H1 (cell line): ENCODE data around the gene FAM131A. TPM values are rescaled to one million over a fixed set of nuclear protein-coding genes. Genes with fewer than 3 reads are reported as not detected.

Experiments used
- CTCF ChIA-PET: fragments of 300-600 bp; sonication (Branson Sonifier 250); formaldehyde crosslinking; loops from one replicate; lab custom pipeline; 2021; ENCODE audit not compliant: partially characterized antibody; lab: Charles Lee
- POLR2A ChIA-PET: fragments of 300-600 bp; sonication (Branson Sonifier 250); formaldehyde crosslinking; loops from one replicate; lab custom pipeline; 2021; ENCODE audit warnings: inconsistent platforms; ENCODE audit not compliant: partially characterized antibody; lab: Charles Lee
- DNase-seq, 2 experiments: peaks; one replicate each; pipeline versions ENCODE4 v3.0.0 to v3.0.0-alpha.2; 2010 to 2022; ENCODE audit warnings: low spot score in 2 of 2, low read depth in 1 of 2, mixed read lengths in 1 of 2
- FAIRE-seq: peaks from 2 replicates; lab custom pipeline; 2011; peaks lifted over from hg19 to GRCh38; lab: Jason Lieb, UNC
- H2AFZ ChIP-seq: 2 replicates; pipeline ENCODE4 v1.8.1; 2012; ENCODE audit warnings: low read length, inconsistent platforms
- H2AK5ac ChIP-seq: 2 replicates; pipeline ENCODE4 v1.6.1; 2013; ENCODE audit warnings: low read depth, low read length
- H2BK120ac ChIP-seq: replicated peaks from 2 replicates; pipeline ENCODE3; 2013; ENCODE audit warnings: low read depth, low read length, inconsistent platforms
- H2BK12ac ChIP-seq: 2 replicates; pipeline ENCODE4 v1.6.1; 2013; ENCODE audit warnings: low read depth, low read length
- H2BK15ac ChIP-seq: 2 replicates; pipeline ENCODE4 v1.6.1; 2013; ENCODE audit warnings: low read length
- H2BK20ac ChIP-seq: 2 replicates; pipeline ENCODE4 v1.6.1; 2013; ENCODE audit warnings: low read length
- H2BK5ac ChIP-seq: 2 replicates; pipeline ENCODE4 v1.6.1; 2013; ENCODE audit warnings: low read depth, low read length
- H3K14ac ChIP-seq: 2 replicates; pipeline ENCODE4 v1.6.1; 2013; ENCODE audit warnings: inconsistent platforms; ENCODE audit not compliant: insufficient read length
- H3K18ac ChIP-seq: 2 replicates; pipeline ENCODE4 v1.6.1; 2013; ENCODE audit warnings: low read length; ENCODE audit errors: extremely low read depth
- H3K23ac ChIP-seq: 2 replicates; pipeline ENCODE4 v1.6.1; 2013; ENCODE audit warnings: inconsistent platforms; ENCODE audit not compliant: insufficient read length
- H3K23me2 ChIP-seq: 2 replicates; pipeline ENCODE4 v1.6.1; 2013; ENCODE audit warnings: low read depth, low read length
- H3K27ac ChIP-seq: 2 replicates; pipeline ENCODE4 v1.6.1; 2011; ENCODE audit warnings: low read depth, low read length, inconsistent platforms
- H3K27me3 ChIP-seq, 4 experiments: replicated peaks in 1 of 4; 1 replicate in 1 of 4; 2 replicates in 3 of 4; pipeline versions ENCODE4 v1.6.1 to v1.8.1; 2011 to 2013; ENCODE audit warnings: low read length in 3 of 4, mild to moderate bottlenecking in 3 of 4, inconsistent platforms in 2 of 4, mixed read lengths in 2 of 4, moderate library complexity in 1 of 4; ENCODE audit not compliant: control insufficient read depth in 3 of 4, insufficient read depth in 3 of 4; ENCODE audit errors: extremely low read depth in 1 of 4
- H3K36me3 ChIP-seq, 4 experiments: 2 replicates each; pipeline versions ENCODE4 v1.6.1 to v1.8.1; 2011 to 2013; ENCODE audit warnings: mild to moderate bottlenecking in 4 of 4, low read length in 3 of 4, moderate library complexity in 2 of 4, control low read depth in 1 of 4, inconsistent platforms in 1 of 4; ENCODE audit not compliant: insufficient read depth in 4 of 4, control insufficient read depth in 2 of 4
- H3K4ac ChIP-seq: replicated peaks from 2 replicates; pipeline ENCODE3; 2013; ENCODE audit warnings: low read length, low read depth, mixed read lengths, inconsistent platforms; ENCODE audit not compliant: insufficient read length
- H3K4me1 ChIP-seq, 4 experiments: replicated peaks in 1 of 4; 1 replicate in 1 of 4; 2 replicates in 3 of 4; pipeline versions ENCODE4 v1.6.1 to v1.8.1; 2011 to 2013; ENCODE audit warnings: low read length in 3 of 4, inconsistent platforms in 2 of 4, mixed read lengths in 1 of 4; ENCODE audit not compliant: insufficient read depth in 4 of 4, control insufficient read depth in 3 of 4
- H3K4me2 ChIP-seq, 2 experiments: 2 replicates each; pipeline versions ENCODE4 v1.6.1 to v1.8.1; 2011 to 2013; ENCODE audit warnings: low read depth in 2 of 2, low read length in 2 of 2, control low read depth in 1 of 2, inconsistent platforms in 1 of 2, mild to moderate bottlenecking in 1 of 2; ENCODE audit not compliant: insufficient read depth in 1 of 2
- H3K4me3 ChIP-seq, 4 experiments: fragments of 200-600, 300-600 bp in 1 of 4; sonication (generic), shearing (Covaris generic), sonication (Bioruptor Twin) in 1 of 4; 2 replicates each; pipeline versions ENCODE4 v1.5.1 to v1.8.1; 2011 to 2016; ENCODE audit warnings: low read length in 4 of 4, low read depth in 3 of 4, control low read depth in 2 of 4, inconsistent platforms in 2 of 4, mild to moderate bottlenecking in 2 of 4, mixed read lengths in 1 of 4, moderate library complexity in 1 of 4; ENCODE audit not compliant: insufficient read depth in 2 of 4; ENCODE audit errors: extremely low read depth in 1 of 4
- H3K56ac ChIP-seq: replicated peaks from 2 replicates; pipeline ENCODE3; 2013; ENCODE audit warnings: low read depth, mild to moderate bottlenecking, mixed read lengths, low read length, inconsistent platforms; ENCODE audit not compliant: insufficient read length
- H3K79me1 ChIP-seq: 2 replicates; pipeline ENCODE4 v1.6.1; 2013; ENCODE audit warnings: low read depth, low read length, control low read depth
- H3K79me2 ChIP-seq, 2 experiments: 2 replicates each; pipeline versions ENCODE4 v1.6.1 to v1.8.1; 2012 to 2013; ENCODE audit warnings: low read length in 2 of 2, mild to moderate bottlenecking in 2 of 2, inconsistent platforms in 1 of 2; ENCODE audit not compliant: insufficient read depth in 2 of 2, control insufficient read depth in 1 of 2
- H3K9ac ChIP-seq, 4 experiments: replicated peaks in 1 of 4; 1 replicate in 1 of 4; 2 replicates in 3 of 4; pipeline versions ENCODE4 v1.6.1 to v1.8.1; 2011 to 2013; ENCODE audit warnings: low read depth in 3 of 4, low read length in 3 of 4, control low read depth in 2 of 4, mild to moderate bottlenecking in 2 of 4, moderate library complexity in 2 of 4, inconsistent platforms in 1 of 4; ENCODE audit errors: extremely low read depth in 1 of 4
- H3K9me3 ChIP-seq, 2 experiments: 2 replicates each; pipeline versions ENCODE4 v1.6.1 to v1.8.1; 2012 to 2013; ENCODE audit warnings: mild to moderate bottlenecking in 2 of 2, moderate library complexity in 2 of 2, control low read depth in 1 of 2, inconsistent platforms in 1 of 2, low read depth in 1 of 2, low read length in 1 of 2, mixed read lengths in 1 of 2; ENCODE audit not compliant: insufficient read depth in 2 of 2
- H4K20me1 ChIP-seq, 2 experiments: replicated peaks in 1 of 2; 2 replicates each; pipeline versions ENCODE3 to v1.8.1; 2011 to 2013; ENCODE audit warnings: inconsistent platforms in 2 of 2, low read length in 2 of 2, mild to moderate bottlenecking in 1 of 2; ENCODE audit not compliant: insufficient read depth in 2 of 2, control insufficient read depth in 1 of 2
- H4K5ac ChIP-seq: 2 replicates; pipeline ENCODE4 v1.6.1; 2013; ENCODE audit warnings: low read length, low read depth, mixed read lengths, inconsistent platforms; ENCODE audit not compliant: insufficient read length
- H4K8ac ChIP-seq: 2 replicates; pipeline ENCODE4 v1.8.0; 2013; ENCODE audit warnings: mild to moderate bottlenecking, moderate library complexity, low read length, inconsistent platforms; ENCODE audit not compliant: insufficient read depth; ENCODE audit errors: extremely low read depth
- H4K91ac ChIP-seq: replicated peaks from 2 replicates; pipeline ENCODE3; 2013; ENCODE audit warnings: low read length, mixed read lengths, inconsistent platforms; ENCODE audit not compliant: insufficient read length
- TBP ChIP-seq: IDR thresholded peaks from 2 replicates; pipeline ENCODE4 v1.6.1; 2011; ENCODE audit warnings: low read depth, low read length, improper control_type of control experiment
- WGBS, 2 experiments: shearing (Covaris generic) in 1 of 2; methylation state at CpG; one replicate each; pipeline versions ENCODE4 v1.1.6 to v1.1.7; 2013 to 2015; ENCODE audit warnings: low lambda C conversion rate in 2 of 2, mixed read lengths in 2 of 2, inconsistent platforms in 1 of 2, low coverage in 1 of 2, missing lambda C conversion rate in 1 of 2; ENCODE audit not compliant: insufficient replicate concordance in 2 of 2, insufficient coverage in 1 of 2, insufficient read length in 1 of 2; ENCODE audit errors: extremely low coverage in 1 of 2, missing lambda C conversion rate in 1 of 2; 5-methylcytosine and 5-hydroxymethylcytosine counted together
- polyA plus RNA-seq, 7 experiments: library from polyadenylated mRNA; depleted of rRNA in 3 of 7; stranded (reverse) in 5 of 7; unstranded in 2 of 7; fragments of >200 nt in 5 of 7; fragments of 200-250 nt in 2 of 7; gene quantifications; 1 replicate in 5 of 7; 2 replicates in 1 of 7; 4 replicates in 1 of 7; pipeline versions ENCODE4 v1.2.1 to v1.2.3, GENCODE V29; 2011 to 2013; ENCODE audit warnings: missing spikeins in 2 of 7, mixed read lengths in 2 of 7
- total RNA-seq: library from RNA; stranded (reverse); fragmentation: NEBNext Ultra II Directional; extraction: Animal tissue kit (Norgen Biotek cat#: 25700); gene quantifications from 2 replicates; pipeline ENCODE4 v1.2.1, GENCODE V29; 2021

FAM131A gene
- total and polyA plus RNA-seq, 2 of the 8 experiments (the other 6 are each of a cell fraction or from before 2014, with no cell fraction given), result 16.0 to 21.9 TPM

GRCh38 chr3:184341925-184342324 is 4.5 kb downstream of the FAM131A start:
- Histone ChIP-seq H2BK15ac (no peak overlapping the region), H3K36me3 (peaks cover 0 to 16% (median 1%) of the 10 kb centered on the region in 4 experiments; a peak in 5 of 8 replicates), H2AFZ (no peak overlapping the region), H3K79me1 (peaks cover 6% of the 10 kb centered on the region), H3K4me2 (no peak overlapping the region), H2BK12ac (no peak overlapping the region), H3K23ac (no peak overlapping the region), H3K9me3 (no peaks in the 10 kb centered on the region), H3K14ac (no peak overlapping the region), H2BK120ac (no peak overlapping the region), H2BK20ac (no peak overlapping the region), H3K79me2 (peaks cover 0 to 2% of the 10 kb centered on the region in 2 experiments; a peak in 1 of 4 replicates), H3K4me3 (no peak overlapping the region), H2BK5ac (no peak overlapping the region), H4K5ac (no peak overlapping the region), H3K18ac (no peak overlapping the region), H4K91ac (no peak overlapping the region), H3K56ac (no peak overlapping the region), H2AK5ac (no peak overlapping the region), H3K23me2 (peaks cover 5% of the 10 kb centered on the region; the same call in 1 of the 2 replicates), H3K4ac (no peak overlapping the region), H4K8ac (no peak overlapping the region), H3K9ac (no peak overlapping the region), H3K27me3 (no peaks in the 10 kb centered on the region), H3K4me1 (peaks cover 5 to 30% (median 20%) of the 10 kb centered on the region in 4 experiments), H4K20me1 (peaks cover 13 to 28% of the 10 kb centered on the region in 2 experiments), H3K27ac (no peak overlapping the region)
- 83% methylated on average over 7 of the region's 7 CpGs; no CpG with 5 or more reads in 1 of the 2 experiments for WGBS, 2 experiments
- CTCF ChIA-PET, result interaction anchor here (1.0 to 7.4 kb wide), 7 partner anchors 11 to 201 kb away, joined by 3 to 49 read pairs (median 4); no protein-coding TSS in a partner anchor
- TF ChIP-seq TBP, result no peak
- POLR2A ChIA-PET, result interaction anchor here (0.5 to 2.1 kb wide), 5 partner anchors 11 to 708 kb away, joined by 3 to 7 read pairs (median 4); no protein-coding TSS in a partner anchor
- FAIRE-seq, result no peak
- DNase-seq, result no peak
